Aorta (tissue), 5 donors: Measurements from ENCODE around the gene MYOCOS. TPM values are rescaled to one million over a fixed set of nuclear protein-coding genes. Genes with fewer than 3 reads are reported as not detected.
A peak's percentile ranks its signal among the peaks of the same experiment; 100 is the strongest.
"Not testable (repeated sequence)": the region's sequence is repeated elsewhere in the genome, so short reads cannot be mapped to it uniquely, and the experiment has no call there.

ENCODE experiments used
- ATAC-seq: fragments of 200-7000 bp; cut with Tn5 transposase; one replicate; pipeline ENCODE4 v1.9.1; 2022; ENCODE audit warnings: moderate library complexity; ENCODE audit not compliant: low FRiP score
- DNase-seq, 2 donors: peaks; one replicate each; pipeline ENCODE4 v3.0.0-alpha.2; 2020
- H3K27ac ChIP-seq, 2 donors: one replicate each; pipeline ENCODE4 v1.5.1; 2013; ENCODE audit warnings: low read length in 2 of 2, mild to moderate bottlenecking in 2 of 2, moderate library complexity in 2 of 2, control low read depth in 1 of 2, inconsistent platforms in 1 of 2, low read depth in 1 of 2
- H3K27me3 ChIP-seq, 2 donors: one replicate each; pipeline ENCODE4 v1.6.1; 2013; ENCODE audit warnings: control low read depth in 1 of 2, low read length in 1 of 2, mild to moderate bottlenecking in 1 of 2, moderate library complexity in 1 of 2; ENCODE audit not compliant: insufficient read depth in 2 of 2, control insufficient read depth in 1 of 2
- H3K36me3 ChIP-seq, 2 donors: one replicate each; pipeline ENCODE4 v1.6.1; 2013; ENCODE audit warnings: control low read depth in 1 of 2, low read length in 1 of 2, mild to moderate bottlenecking in 1 of 2; ENCODE audit not compliant: insufficient read depth in 2 of 2, control insufficient read depth in 1 of 2
- H3K4me1 ChIP-seq, 2 donors: one replicate each; pipeline ENCODE4 v1.6.1; 2013; ENCODE audit warnings: low read length in 2 of 2, control low read depth in 1 of 2, mild to moderate bottlenecking in 1 of 2, moderate library complexity in 1 of 2; ENCODE audit not compliant: insufficient read depth in 2 of 2, control insufficient read depth in 1 of 2
- H3K4me3 ChIP-seq, 2 donors: one replicate each; pipeline ENCODE4 v1.5.1; 2013; ENCODE audit warnings: low read length in 2 of 2, control low read depth in 1 of 2, mild to moderate bottlenecking in 1 of 2
- H3K9me3 ChIP-seq: one replicate; pipeline ENCODE4 v1.6.1; 2013; ENCODE audit warnings: mild to moderate bottlenecking, low read length; ENCODE audit not compliant: control insufficient read depth
- WGBS, 2 donors: extraction: QIAGEN DNeasy Blood & Tissue Kit; methylation state at CpG; one replicate each; pipeline ENCODE4 v1.1.7; 2013; 5-methylcytosine and 5-hydroxymethylcytosine counted together
- intact Hi-C, 2 donors: fragments of 100-400 bp; cut with DNase I; formaldehyde crosslinking; loops; one replicate each; pipeline versions ENCODE4 v1.14.2 to v1.15.0; 2022
- polyA plus RNA-seq, 2 donors: library from polyadenylated mRNA; stranded (reverse); fragments of 200-250 nt; gene quantifications; one replicate each; pipeline ENCODE4 v1.2.3, GENCODE V29; 2013
- total RNA-seq, 2 donors: library from RNA; stranded (reverse); fragmentation: NEBNext Ultra II Directional; extraction: Animal tissue kit (Norgen Biotek cat#: 25700); gene quantifications; one replicate each; pipeline ENCODE4 v1.2.1, GENCODE V29; 2021
- donor health status: healthy with polysubstance abuse.
- donor health status: Bipolar disorder and iron deficiency.
- donor health status: DM: no; HTN: no; CAD: no.
- donor health status: DM: no; HTN: no; CAD: no.
- donor health status: DM: yes; HTN: yes; CAD: no.

MYOCOS gene
- total and polyA plus RNA-seq, 4 donors: not detected

DNA sequence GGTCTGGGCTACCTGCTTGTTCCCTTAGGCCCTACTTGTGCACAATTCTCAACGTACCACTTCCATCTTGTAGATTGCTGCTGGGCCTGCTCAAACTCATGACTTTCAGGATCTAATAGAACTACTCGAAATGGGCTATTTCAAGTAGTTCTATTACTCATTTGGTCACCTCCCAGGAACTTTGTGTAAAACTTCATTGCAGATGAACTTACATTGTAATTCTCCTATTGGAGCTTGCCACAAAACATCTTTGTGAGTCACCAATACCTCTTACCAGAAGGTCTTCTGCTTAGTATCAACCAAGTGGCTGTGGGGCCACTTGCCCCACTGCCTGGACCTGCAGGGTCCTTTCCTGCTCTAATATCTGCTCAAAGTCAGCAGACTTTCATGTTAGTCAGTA lies 10.7 kb upstream of the MYOCOS start:
- Histone ChIP-seq H3K4me3 (no peak overlapping the region), H3K36me3 (no peaks in the 10 kb centered on the region), H3K27ac (no peak overlapping the region), H3K27me3 (no peaks in the 10 kb centered on the region), H3K4me1 (no peaks in the 10 kb centered on the region), H3K9me3 (no peaks in the 10 kb centered on the region)
- no peak for ATAC-seq
- intact Hi-C loops: no loop called here
- whole genome bisulfite sequencing, 2 donors: 82 to 89% methylated on average over 2 of the region's 2 CpGs
- no peak for DNase-seq

DNA sequence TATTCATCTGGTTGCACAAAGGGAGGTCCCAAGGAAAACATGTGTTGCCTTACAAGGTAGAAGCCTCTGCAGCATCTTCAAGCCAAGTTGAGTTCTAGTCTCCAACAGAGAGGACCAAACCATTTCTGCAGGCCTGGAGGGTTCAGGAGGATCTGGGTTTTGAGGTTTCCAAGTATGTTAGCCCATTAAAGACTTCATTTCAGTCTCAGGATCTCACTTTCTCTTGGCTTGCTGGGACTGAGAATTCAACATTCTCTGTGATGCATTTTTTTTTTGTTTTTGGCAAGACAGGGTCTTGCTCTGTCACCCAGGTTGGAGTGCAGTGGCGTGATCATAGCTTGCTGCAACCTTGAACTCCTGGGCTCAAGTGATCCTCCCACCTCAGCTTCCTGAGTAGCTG lies 8.8 kb upstream of the MYOCOS start:
- H3K36me3 ChIP-seq: no peaks in the 10 kb centered on the region
- no peak overlapping the region for H3K4me3 ChIP-seq
- no peak overlapping the region for H3K27ac ChIP-seq
- DNase-seq (peak in 1 of 2 donors; percentile 17), ATAC-seq (no peak)
- intact Hi-C loops: no loop called here
- H3K4me1 ChIP-seq: no peaks in the 10 kb centered on the region
- WGBS, 2 donors: 88 to 95% methylated on average over 1 of the region's 1 CpG
- no peaks in the 10 kb centered on the region for H3K9me3 ChIP-seq
- H3K27me3 ChIP-seq: no peaks in the 10 kb centered on the region

DNA sequence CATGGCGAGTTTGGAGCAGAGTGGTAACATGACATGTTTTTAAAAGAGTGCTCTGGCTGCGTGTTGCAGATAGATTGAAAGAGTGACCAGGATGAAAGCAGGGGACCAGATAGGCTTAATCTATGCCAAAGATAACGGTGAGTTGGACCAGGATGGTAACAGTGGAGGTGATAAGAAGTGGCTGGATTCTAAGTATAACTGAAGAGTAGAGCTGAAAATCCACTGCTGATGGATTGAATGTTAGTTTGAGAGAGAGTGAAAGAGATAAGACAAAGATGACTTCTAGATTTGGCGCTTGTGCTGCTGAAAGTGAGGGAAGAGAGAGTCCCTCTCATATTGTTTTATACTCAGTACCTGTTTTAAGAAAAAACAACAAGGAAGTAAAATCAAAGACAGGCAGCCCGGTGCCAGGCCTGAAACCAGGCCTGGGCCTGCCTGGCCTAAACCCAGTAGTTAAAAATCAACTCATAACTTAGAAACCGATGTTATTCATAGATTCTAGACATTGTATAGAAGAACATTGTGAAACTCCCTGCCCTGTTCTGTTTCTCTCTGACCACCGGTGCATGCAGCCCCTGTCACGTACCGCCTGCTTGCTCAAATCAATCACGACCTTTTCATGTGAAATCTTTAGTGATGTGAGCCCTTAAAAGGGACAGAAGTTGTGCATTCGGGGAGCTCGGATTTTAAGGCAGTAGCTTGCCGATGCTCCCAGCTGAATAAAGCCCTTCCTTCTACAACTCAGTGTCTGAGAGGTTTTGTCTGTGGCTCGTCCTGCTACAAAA lies 6.7 kb upstream of the MYOCOS start:
- intact Hi-C loops: not testable (repeated sequence)

DNA sequence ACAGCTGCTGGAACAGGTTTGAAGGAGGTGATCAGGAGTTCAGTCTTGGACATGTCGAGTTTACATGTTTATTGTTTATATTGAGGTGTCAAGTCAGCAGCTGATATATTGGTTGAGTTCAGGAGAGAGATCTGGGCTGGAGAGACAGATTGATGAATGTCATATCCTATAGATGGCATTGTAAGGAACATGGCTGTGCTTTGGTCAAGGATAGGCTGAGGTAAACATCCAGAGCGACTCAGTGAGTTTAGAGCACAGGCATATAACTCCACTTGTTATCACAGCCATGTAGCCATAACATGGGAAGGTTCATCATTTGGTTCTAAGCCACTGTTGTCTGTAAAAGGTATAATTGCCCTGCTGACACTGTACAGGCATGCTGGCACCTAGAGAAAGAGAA lies 5.5 kb upstream of the MYOCOS start:
- no peak for ATAC-seq
- no peak overlapping the region for H3K27ac ChIP-seq
- intact Hi-C loops: no loop called here
- 81 to 82% methylated on average over 2 of the region's 2 CpGs for WGBS, 2 donors
- no peak overlapping the region for H3K4me3 ChIP-seq
- no peak for DNase-seq
- no peaks in the 10 kb centered on the region for H3K9me3 ChIP-seq
- no peaks in the 10 kb centered on the region for H3K36me3 ChIP-seq
- H3K27me3 ChIP-seq: no peaks in the 10 kb centered on the region
- no peaks in the 10 kb centered on the region for H3K4me1 ChIP-seq

More for the DNA sequence above, 6.7 kb upstream of the MYOCOS start:
- H3K27me3 ChIP-seq, H3K27ac ChIP-seq, H3K4me3 ChIP-seq, ATAC-seq, H3K4me1 ChIP-seq, H3K9me3 ChIP-seq, H3K36me3 ChIP-seq, DNase-seq: not testable (repeated sequence)
- WGBS, 2 donors: 78 to 79% methylated on average over 13 to 14 of the region's 14 CpGs

DNA sequence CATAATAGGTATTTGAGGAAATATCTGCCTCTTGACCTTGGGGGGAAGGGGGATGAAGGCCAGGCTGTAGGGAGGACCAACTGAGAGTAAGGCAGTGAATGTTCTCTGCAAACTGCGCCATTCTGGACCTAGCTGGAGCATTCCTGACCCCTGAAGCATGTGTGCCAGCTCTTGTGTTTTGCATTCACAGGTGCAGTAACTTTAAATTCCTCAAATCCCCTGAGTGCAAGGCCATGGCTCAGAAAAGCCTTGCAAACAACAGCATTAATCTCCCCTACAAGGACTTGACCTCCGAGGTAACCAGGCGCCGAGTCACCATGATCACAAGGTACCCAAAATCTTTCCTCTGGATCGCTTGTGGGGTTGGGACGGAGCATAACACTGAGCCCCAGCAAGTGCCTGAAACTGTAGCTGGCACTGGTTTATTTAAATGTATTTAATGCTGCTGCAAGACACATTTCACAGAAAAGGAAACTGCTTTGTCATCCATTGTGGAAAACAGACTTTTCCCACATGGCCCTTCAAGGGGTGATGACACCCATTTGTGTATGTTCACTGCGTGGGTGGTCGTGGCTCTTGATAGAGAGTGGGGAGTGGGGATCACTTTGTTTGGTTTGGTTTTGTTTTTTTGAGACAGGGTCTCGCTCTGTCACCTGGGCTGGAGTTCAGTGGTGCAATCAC lies 1.7 kb downstream of the MYOCOS start:
- WGBS, 2 donors: 66 to 70% methylated on average over 9 of the region's 9 CpGs
- ATAC-seq (no peak), DNase-seq (no peak)
- intact Hi-C loops: no loop called here
- Histone ChIP-seq H3K27ac (no peak overlapping the region), H3K27me3 (no peaks in the 10 kb centered on the region), H3K4me3 (no peak overlapping the region), H3K36me3 (no peaks in the 10 kb centered on the region), H3K9me3 (no peaks in the 10 kb centered on the region), H3K4me1 (no peaks in the 10 kb centered on the region)

DNA sequence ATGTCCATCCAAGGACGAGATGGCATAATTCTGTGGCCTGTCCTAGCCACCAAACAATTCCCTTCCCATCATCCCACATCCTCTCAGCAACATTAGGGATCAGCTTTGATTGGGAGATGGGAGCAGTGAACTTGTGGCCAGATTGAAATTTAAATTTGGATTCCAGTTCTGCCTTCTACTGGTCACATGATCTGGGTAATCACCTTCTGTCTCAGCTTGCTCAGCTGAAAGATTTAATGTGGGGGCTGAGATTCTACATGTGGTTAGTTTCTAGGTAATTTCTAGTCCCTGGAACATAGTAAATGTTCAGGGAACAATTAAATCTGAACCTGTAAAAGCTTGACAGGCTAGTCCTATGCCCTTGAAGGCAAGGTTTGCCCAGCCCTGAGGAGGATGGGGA lies 3.2 kb downstream of the MYOCOS start:
- H3K27ac ChIP-seq: no peak overlapping the region
- intact Hi-C loops: no loop called here
- no peak overlapping the region for H3K4me3 ChIP-seq
- H3K4me1 ChIP-seq: no peaks in the 10 kb centered on the region
- 72 to 88% methylated on average over 1 of the region's 1 CpG for WGBS, 2 donors
- H3K27me3 ChIP-seq: no peaks in the 10 kb centered on the region
- ATAC-seq (no peak), DNase-seq (no peak)
- H3K36me3 ChIP-seq: no peaks in the 10 kb centered on the region
- H3K9me3 ChIP-seq: no peaks in the 10 kb centered on the region

DNA sequence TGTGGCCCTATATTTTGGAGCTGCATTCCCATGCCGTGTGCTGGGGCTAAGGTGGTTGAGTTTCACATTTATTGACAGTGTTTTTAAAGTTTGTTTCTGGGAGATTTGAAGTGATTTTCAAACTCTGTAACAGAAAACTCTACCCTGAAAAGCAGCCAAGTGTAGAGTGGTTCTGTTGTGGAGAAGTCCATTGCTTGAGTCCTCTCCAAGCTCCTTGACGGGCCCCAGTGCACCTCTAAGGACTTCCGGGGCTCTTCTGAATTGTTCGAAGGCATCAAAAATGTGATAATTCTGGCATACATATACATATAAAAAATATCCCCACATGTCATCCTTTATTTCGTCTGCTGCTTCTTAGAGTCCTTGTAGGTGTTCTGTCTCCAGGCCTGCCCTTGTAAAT lies 5.0 kb downstream of the MYOCOS start:
- H3K27me3 ChIP-seq: no peaks in the 10 kb centered on the region
- H3K27ac ChIP-seq: no peak overlapping the region
- no peak overlapping the region for H3K4me3 ChIP-seq
- H3K9me3 ChIP-seq: peaks cover 1% of the 10 kb centered on the region
- WGBS, 2 donors: 75 to 80% methylated on average over 5 of the region's 5 CpGs
- ATAC-seq (no peak), DNase-seq (no peak)
- H3K4me1 ChIP-seq: no peaks in the 10 kb centered on the region
- intact Hi-C loops: no loop called here
- H3K36me3 ChIP-seq: no peaks in the 10 kb centered on the region

DNA sequence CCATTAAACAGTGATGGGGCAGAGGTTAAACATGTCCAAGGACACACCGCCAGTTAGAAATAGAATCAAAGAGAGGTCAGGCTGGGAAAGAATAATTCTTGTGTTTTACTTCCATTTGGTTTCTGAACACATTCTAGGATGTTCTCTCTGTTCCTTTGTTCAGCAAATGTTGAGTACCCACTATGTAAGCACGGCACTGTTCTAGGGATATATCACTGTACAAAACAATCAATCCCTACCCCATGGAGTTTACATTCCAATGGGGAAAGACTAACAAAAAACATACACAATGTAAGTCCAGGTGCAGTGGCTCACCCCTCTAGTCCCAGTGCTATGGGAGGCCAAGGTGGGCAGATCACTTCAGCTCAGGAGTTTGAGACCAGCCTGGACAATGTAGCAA lies 6.2 kb downstream of the MYOCOS start:
- Histone ChIP-seq H3K36me3 (no peaks in the 10 kb centered on the region), H3K9me3 (peaks cover 1% of the 10 kb centered on the region), H3K4me3 (no peak overlapping the region), H3K4me1 (no peaks in the 10 kb centered on the region), H3K27ac (no peak overlapping the region), H3K27me3 (no peaks in the 10 kb centered on the region)
- peak in 1 of 2 donors; percentile 6 for DNase-seq
- WGBS, 2 donors: 89 to 90% methylated on average over 2 of the region's 2 CpGs
- ATAC-seq: no peak
- intact Hi-C loops: no loop called here

DNA sequence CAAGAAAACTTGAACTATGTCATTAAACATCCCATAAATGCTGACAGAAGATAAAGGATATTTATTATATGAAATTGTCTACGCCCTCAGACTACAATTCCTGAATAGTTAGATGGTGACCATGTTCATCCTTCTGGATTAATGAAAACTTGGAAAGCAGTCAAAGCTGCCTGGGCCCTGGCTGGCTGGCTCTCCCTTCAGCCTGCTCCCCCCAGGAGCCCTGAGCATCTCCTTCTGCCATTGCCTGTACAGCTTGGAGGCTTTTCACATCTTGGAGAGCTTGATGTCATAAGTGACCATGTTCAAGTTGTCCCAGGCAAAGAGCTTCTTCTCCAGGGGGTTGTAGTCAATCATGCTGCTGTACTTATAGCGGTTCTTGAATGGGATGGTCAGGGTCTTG lies 13.6 kb downstream of the MYOCOS start:
- Histone ChIP-seq H3K4me3 (no peak overlapping the region), H3K4me1 (no peaks in the 10 kb centered on the region), H3K9me3 (peaks cover 1% of the 10 kb centered on the region), H3K27me3 (no peaks in the 10 kb centered on the region), H3K27ac (no peak overlapping the region), H3K36me3 (no peaks in the 10 kb centered on the region)
- WGBS, 2 donors: 73 to 84% methylated on average over 2 of the region's 2 CpGs
- DNase-seq: peak in 1 of 2 donors; percentile 32
- intact Hi-C loops: no loop called here
- ATAC-seq: no peak
